GM10847 (cell line): Measurements from ENCODE around the gene GORASP1.
A peak's percentile ranks its signal among the peaks of the same experiment; 100 is the strongest.

Experiments used
- POLR2A ChIP-seq: IDR thresholded peaks from 2 replicates; pipeline ENCODE4 v1.6.1; 2011; ENCODE audit not compliant: insufficient read length; ENCODE audit errors: extremely low read depth

Gene GORASP1

GRCh38 chr3:39086144-39086543 lies 21.3 kb downstream of the GORASP1 start:
- no peak for TF ChIP-seq POLR2A

- no peak for TF ChIP-seq POLR2A
Observed at GRCh38 chr3:39082666-39083313, 24.6 kb downstream of the GORASP1 start.

- TF ChIP-seq POLR2A, result no peak
Observed at GRCh38 chr3:39080026-39080425, 27.4 kb downstream of the GORASP1 start.

- TF ChIP-seq POLR2A, result no peak
Observed at GRCh38 chr3:39079530-39079929, 27.9 kb downstream of the GORASP1 start.

DNA sequence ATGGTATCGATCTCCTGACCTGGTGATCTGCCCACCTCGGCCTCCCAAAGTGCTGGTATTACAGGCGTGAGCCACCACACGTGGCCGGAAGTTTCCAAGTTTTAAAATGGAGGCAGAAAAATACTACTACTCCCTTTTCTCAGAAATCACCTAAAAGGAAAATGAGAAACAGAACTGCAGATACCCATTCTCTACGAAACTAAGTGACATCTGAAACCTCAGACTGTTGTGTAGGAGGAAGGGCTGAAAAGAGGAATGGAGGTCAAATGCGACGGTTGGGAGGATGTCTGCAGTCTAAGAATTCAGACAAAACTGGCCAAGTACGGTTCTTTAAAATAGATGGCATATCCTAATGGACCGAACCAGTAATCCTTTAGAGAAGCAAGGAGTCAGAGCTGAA lies 31.5 kb downstream of the GORASP1 start:
- TF ChIP-seq POLR2A, result no peak

DNA sequence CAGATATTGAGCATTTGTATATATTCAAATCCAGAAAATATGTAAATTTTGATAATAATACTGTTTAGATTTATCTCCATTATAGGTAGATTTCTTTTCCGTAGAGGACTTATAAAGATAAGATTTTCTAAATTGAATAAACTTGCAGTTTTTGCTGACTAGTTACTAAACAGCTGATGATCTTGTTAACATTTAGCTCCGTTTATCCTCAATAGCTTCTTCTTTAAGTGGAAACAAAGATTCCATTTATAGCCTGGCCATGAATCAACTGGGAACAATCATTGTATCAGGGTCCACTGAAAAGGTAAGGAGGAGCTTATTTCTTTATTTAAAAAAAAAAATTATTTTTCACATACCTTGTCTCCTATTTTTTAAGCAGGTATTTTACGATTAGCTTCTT lies 38.9 kb downstream of the GORASP1 start:
- TF ChIP-seq POLR2A, result no peak

DNA sequence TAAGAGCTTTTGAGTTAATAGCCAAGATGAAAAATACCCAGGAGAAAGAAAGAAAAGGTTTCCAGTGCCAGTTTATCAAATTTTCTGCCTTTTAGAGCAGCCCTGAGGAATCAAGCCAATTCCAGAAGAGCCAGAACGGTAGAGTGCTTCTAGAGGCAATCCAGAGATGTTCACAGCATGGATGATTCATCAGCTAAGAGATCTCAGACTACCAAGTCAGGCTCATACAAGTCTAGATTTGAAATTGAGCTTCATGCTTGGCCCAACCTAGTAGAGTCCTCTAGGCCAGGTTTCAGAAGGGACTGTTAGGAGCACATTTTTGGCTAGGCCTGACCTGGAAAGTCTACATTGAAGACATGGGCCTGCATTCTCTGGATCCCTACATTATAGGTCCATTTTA lies 40.1 kb downstream of the GORASP1 start:
- TF ChIP-seq POLR2A, result no peak

- TF ChIP-seq POLR2A, result no peak
Observed at GRCh38 chr3:39065197-39065596, 42.2 kb downstream of the GORASP1 start.

- no peak for TF ChIP-seq POLR2A
Observed at GRCh38 chr3:39064646-39065045, 42.8 kb downstream of the GORASP1 start.

DNA sequence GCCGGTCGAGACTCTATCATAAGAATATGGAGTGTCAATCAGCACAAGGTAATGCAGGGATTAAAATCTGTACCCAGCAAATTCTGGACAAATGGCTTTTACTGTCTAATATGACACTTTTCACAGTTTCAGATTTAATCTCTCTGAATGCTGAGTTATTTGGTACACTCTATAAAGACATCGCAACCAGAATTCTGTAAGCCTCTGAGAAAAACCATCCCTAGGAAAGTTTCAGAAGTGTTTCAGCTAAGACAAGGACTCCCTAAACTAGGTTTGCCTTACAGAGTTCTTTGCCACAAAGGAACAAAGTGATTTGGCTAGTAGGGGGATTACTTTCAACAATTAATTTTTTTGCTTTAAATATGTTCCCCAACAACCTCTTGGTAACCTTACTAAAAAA lies 44.3 kb downstream of the GORASP1 start:
- no peak for TF ChIP-seq POLR2A

- TF ChIP-seq POLR2A, result no peak
Observed at GRCh38 chr3:39062180-39062579, 45.2 kb downstream of the GORASP1 start.

DNA sequence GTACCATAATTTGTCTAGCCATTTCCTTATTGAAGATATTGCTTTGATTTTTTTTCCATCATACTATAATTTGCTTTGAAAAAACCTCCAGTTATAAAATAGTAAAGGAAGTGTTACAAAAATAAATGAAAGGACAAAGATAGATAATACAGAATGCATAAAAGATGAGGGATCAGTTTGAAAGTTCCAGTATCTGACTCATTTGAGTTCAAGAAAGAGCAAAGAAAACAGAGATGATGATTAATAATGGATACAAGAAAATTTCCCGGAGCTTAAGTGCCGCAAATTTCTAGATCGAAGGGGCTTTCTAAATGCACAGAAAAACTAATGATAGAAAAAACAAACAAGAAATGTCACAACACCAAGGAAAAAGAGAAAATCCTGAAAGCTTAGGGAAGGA lies 51.3 kb downstream of the GORASP1 start:
- no peak for TF ChIP-seq POLR2A

DNA sequence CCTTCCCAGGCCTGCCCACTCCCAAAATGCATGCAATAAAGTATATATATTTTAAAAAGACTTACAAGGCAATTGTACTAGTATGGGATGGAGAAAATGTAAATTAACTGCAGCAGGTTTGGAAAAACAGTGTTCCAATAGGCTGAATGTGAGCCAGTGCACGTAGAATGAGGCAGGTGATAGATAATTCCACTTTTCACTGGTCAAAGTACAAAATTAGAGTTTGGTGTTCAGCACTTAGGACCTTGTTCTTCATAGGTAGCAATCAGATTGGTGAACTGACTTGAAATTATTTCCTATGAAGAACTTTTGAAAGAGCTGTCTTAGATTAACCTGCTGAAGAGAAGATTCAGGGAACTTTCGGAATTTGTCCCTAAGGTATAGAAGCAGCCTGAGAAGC lies 53.7 kb downstream of the GORASP1 start:
- no peak for TF ChIP-seq POLR2A

- no peak for TF ChIP-seq POLR2A
Observed at GRCh38 chr3:39052583-39052982, 54.8 kb downstream of the GORASP1 start.

- TF ChIP-seq POLR2A, result peak; percentile 89
Observed at GRCh38 chr3:39051649-39052561, 55.5 kb downstream of the GORASP1 start, which contains the start of the genes SCN11A and WDR48. SCN11A (minus strand) TSS chr3:39051944; CDS start chr3:38950362, 101,582 bp downstream. WDR48 (plus strand) TSS chr3:39052016; CDS start chr3:39052026, 10 bp downstream.

DNA sequence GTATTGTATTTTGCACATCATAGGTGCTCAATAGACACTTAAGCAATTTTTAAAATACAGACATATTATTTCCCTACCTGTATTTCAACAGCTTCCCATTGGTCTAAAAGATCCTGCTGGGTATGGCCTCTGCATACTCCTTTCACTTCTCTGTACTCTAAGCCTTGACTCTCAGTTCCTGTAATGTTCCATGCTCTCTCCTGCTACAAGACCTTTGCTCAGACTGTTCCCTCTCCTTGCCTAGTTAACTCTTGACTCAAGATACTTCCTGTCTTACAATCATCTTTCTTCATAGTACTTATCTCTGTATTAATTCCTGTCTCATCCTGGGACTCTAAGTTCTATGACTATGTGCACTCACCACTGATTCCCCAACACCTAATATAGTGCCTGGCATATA lies 57.4 kb downstream of the GORASP1 start:
- no peak for TF ChIP-seq POLR2A
